C4-2B (cell line): ENCODE data around the gene SURF1.
A peak's percentile ranks its signal among the peaks of the same experiment; 100 is the strongest.

ENCODE experiments used
- H3K27ac ChIP-seq: fragments of 450-650 bp; 2 replicates; pipeline ENCODE4 v1.5.1; 2017
- CTCF ChIP-seq: fragments of 450-650 bp; conservative IDR thresholded peaks from 2 replicates; pipeline ENCODE4 v1.5.1; 2017; ENCODE audit warnings: mild to moderate bottlenecking
- ZFX ChIP-seq: fragments of 450-650 bp; IDR thresholded peaks from 2 replicates; pipeline ENCODE4 v1.6.1; 2017

SURF1 gene

GRCh38 chr9:133356391-133357091, at the start of gene SURF1, which contains the start of gene SURF2:
SURF1 (minus strand) TSS chr9:133356487; CDS start chr9:133356453, 34 bp downstream.
SURF2 (plus strand) TSS chr9:133356550; CDS start chr9:133356593, 43 bp downstream.
- peak within 1 kb of the TSS; percentile 81 for H3K27ac ChIP-seq
- TF ChIP-seq ZFX (no peak; the same call in 1 of the 2 replicates), CTCF (no peak; the same call in 1 of the 2 replicates)

- TF ChIP-seq CTCF: no peak
- no peak for TF ChIP-seq ZFX
- H3K27ac ChIP-seq: no peak overlapping the region
Measured at GRCh38 chr9:133405508-133406438, 49.5 kb upstream of the SURF1 start.

- H3K27ac ChIP-seq: no peak overlapping the region
- no peak for TF ChIP-seq CTCF
- TF ChIP-seq ZFX: no peak
Measured at GRCh38 chr9:133404454-133405002, 48.2 kb upstream of the SURF1 start.

DNA sequence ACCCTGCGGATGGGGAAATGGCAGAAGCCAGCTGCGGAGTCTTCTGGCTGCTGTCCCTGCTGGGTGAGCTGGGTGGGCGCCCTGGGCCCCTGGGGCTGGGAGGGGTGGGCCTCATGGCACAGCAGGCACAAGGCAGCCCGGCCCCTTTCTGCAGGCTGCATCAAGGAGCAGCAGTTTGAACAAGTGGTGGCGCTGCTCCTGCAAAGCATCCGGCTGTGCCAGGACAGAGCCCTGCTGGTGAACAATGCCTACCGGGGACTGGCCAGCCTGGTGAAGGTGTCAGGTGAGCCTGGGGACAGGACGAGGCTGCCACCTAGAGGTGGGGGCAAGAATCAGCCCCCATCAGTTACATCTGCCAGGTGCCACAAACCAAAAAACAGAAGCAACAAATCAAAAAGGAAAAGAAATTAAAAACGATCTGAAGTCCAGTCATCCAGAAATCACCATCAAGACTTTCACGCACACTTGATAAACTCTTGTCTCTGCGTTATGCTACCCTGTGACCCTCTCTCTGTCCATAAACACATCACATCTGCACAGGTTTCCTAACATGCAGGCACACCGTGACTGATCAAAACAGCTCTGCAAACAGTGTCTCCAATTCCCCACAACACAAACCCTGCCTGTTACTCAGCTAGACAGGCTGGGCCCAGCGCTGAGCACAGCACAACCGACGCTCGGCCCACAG, 47.6 kb upstream of the SURF1 start:
- no peak overlapping the region for H3K27ac ChIP-seq
- no peak for TF ChIP-seq ZFX
- peak; percentile 79 for TF ChIP-seq CTCF

DNA sequence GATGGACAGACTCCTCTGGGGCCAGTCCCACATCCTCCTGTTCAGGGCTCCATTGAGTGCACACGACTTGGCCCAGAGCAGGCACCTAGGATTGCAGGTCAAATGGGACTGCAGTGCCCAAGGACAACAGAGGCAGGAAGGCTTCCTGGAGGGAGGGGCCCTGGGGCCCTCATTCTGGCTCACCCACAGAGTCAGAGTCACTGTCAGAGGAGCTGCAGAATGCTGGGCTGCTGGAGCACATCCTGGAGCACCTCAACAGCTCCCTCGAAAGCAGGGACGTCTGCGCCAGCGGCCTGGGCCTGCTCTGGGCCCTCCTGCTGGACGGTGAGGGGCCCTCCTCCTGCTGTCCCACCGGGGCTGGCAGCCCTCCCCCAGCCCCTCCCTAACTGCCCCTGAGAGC, 46.4 kb upstream of the SURF1 start:
- H3K27ac ChIP-seq: no peak overlapping the region
- TF ChIP-seq CTCF (no peak), ZFX (no peak)

- TF ChIP-seq CTCF (no peak), ZFX (no peak)
Measured at GRCh38 chr9:133401588-133401987, 45.3 kb upstream of the SURF1 start.

More at GRCh38 chr9:133401588-133401987, 45.3 kb upstream of the SURF1 start:
- no peak overlapping the region for H3K27ac ChIP-seq
